Glutamatergic neuron (in vitro differentiated cells): ENCODE results near the gene ARPC5. TPM values are rescaled to one million over a fixed set of nuclear protein-coding genes. Genes with fewer than 3 reads are reported as not detected.
"Not testable (repeated sequence)": the region's sequence is repeated elsewhere in the genome, so short reads cannot be mapped to it uniquely, and the experiment has no call there.

Experiments used
- DNase-seq: peaks from one replicate; pipeline ENCODE4 v3.0.0; 2022
- H3K27ac Mint-ChIP-seq: one replicate; pipeline ENCODE4 v1.8.0; 2020; ENCODE audit warnings: mild to moderate bottlenecking, mixed read lengths, inconsistent platforms; ENCODE audit not compliant: unreplicated experiment
- H3K27me3 Mint-ChIP-seq: one replicate; pipeline ENCODE4 v1.8.0; 2020; ENCODE audit warnings: mild to moderate bottlenecking, moderate library complexity, mixed read lengths, inconsistent platforms; ENCODE audit not compliant: unreplicated experiment
- H3K36me3 Mint-ChIP-seq: one replicate; pipeline ENCODE4 v1.8.0; 2020; ENCODE audit warnings: mild to moderate bottlenecking, mixed read lengths, inconsistent platforms; ENCODE audit not compliant: unreplicated experiment
- H3K4me1 Mint-ChIP-seq: one replicate; pipeline ENCODE4 v1.8.0; 2020; ENCODE audit warnings: mild to moderate bottlenecking, low read depth, mixed read lengths, inconsistent platforms; ENCODE audit not compliant: unreplicated experiment
- H3K4me3 Mint-ChIP-seq: one replicate; pipeline ENCODE4 v1.8.0; 2020; ENCODE audit warnings: mild to moderate bottlenecking, mixed read lengths, inconsistent platforms; ENCODE audit not compliant: unreplicated experiment
- H3K9me3 Mint-ChIP-seq: one replicate; pipeline ENCODE4 v1.8.0; 2020; ENCODE audit warnings: mild to moderate bottlenecking, moderate library complexity, mixed read lengths, inconsistent platforms; ENCODE audit not compliant: unreplicated experiment
- total RNA-seq: library from RNA; stranded (reverse); fragmentation: NEBNext Ultra II Directional; extraction: Animal tissue kit (Norgen Biotek cat#: 25700); gene quantifications from one replicate; pipeline ENCODE4 v1.2.1, GENCODE V29; 2021; ENCODE audit not compliant: unreplicated experiment
- TF ChIP-seq, protein P1 (sequence below): fragments of 200-600 bp; sonication (generic); IDR thresholded peaks from one replicate; pipeline ENCODE4 v1.5.0; 2021; ENCODE audit not compliant: partially characterized antibody, unreplicated experiment

The ARPC5 gene
- total RNA-seq, 1 donor from 2014 or later: 92.0 TPM

DNA sequence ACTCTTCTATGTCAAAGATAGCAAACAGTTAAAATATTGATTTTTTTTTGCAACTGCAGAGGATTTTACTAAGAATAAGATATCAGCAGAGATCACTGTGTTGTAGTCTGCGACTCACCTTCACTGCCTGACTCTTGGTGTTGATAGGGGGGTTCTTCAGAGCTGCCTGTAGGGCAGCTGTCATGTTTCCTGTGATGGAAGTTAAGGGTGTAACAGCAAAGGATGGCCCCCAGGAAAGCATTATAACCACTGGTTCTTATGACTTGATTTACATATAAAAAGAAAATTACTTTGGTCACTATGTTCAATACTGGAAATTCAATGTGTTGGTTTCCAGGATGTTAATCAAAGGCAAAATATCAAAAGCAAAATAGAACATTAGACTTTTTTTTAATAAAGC is 2.6 kb downstream of the ARPC5 start:
- peaks cover 2% of the 10 kb centered on the region for H3K27me3 Mint-ChIP-seq
- TF ChIP-seq, protein P1, sequence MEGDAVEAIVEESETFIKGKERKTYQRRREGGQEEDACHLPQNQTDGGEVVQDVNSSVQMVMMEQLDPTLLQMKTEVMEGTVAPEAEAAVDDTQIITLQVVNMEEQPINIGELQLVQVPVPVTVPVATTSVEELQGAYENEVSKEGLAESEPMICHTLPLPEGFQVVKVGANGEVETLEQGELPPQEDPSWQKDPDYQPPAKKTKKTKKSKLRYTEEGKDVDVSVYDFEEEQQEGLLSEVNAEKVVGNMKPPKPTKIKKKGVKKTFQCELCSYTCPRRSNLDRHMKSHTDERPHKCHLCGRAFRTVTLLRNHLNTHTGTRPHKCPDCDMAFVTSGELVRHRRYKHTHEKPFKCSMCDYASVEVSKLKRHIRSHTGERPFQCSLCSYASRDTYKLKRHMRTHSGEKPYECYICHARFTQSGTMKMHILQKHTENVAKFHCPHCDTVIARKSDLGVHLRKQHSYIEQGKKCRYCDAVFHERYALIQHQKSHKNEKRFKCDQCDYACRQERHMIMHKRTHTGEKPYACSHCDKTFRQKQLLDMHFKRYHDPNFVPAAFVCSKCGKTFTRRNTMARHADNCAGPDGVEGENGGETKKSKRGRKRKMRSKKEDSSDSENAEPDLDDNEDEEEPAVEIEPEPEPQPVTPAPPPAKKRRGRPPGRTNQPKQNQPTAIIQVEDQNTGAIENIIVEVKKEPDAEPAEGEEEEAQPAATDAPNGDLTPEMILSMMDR: no peak
- no peaks in the 10 kb centered on the region for H3K36me3 Mint-ChIP-seq
- peaks cover 25% of the 10 kb centered on the region for H3K4me1 Mint-ChIP-seq
- DNase-seq: no peak
- peak overlapping the region; percentile 98 for H3K4me3 Mint-ChIP-seq
- H3K9me3 Mint-ChIP-seq: peaks cover 6% of the 10 kb centered on the region
- no peak overlapping the region for H3K27ac Mint-ChIP-seq

DNA sequence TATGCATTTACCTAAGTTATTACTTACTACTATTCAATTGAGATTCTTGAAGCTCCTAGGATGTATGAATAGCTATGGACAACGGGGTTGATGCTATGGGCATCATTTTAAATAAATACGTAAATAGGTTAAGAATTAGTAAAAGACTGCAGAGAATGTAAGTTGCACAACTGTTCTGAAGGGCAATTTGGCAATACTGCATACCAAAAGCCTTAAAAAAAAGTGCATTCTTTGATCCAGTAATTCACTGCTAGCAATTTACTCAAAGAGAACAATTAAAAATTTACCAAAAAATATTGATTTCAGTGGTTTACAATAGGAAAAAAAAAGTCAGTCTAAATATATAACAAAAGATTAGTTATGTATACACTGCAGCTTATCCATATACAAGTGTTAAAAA is 3.5 kb downstream of the ARPC5 start:
- Mint-ChIP-seq H3K4me3 (no peak overlapping the region), H3K36me3 (no peaks in the 10 kb centered on the region)
- TF ChIP-seq, protein P1: no peak

DNA sequence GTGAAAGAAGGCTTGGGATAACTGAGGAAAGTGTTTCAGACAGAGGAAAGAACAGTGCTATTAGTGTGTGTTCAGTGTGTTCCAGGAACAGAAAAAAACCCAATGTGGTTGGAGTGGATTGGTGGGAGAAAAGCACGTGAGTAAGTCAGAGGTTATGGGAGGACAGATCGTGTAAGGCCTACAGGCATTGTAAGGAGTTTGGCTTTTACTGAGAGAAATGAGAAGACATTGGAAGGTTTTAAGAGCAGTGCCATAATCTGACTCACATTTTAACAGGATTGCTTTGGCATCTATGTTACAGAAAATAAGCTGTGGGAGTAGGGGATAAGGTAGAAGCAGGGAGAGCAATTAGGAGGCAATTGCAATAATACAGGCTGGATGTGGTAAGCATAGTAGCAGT is 4.8 kb downstream of the ARPC5 start:
- H3K27me3 Mint-ChIP-seq: peaks cover 2% of the 10 kb centered on the region
- TF ChIP-seq, protein P1: no peak
- H3K4me1 Mint-ChIP-seq: peaks cover 18% of the 10 kb centered on the region
- DNase-seq: no peak
- no peak overlapping the region for H3K27ac Mint-ChIP-seq
- no peaks in the 10 kb centered on the region for H3K36me3 Mint-ChIP-seq
- H3K4me3 Mint-ChIP-seq: peak overlapping the region; percentile 0
- H3K9me3 Mint-ChIP-seq: peaks cover 2% of the 10 kb centered on the region

More for the DNA sequence above, 3.5 kb downstream of the ARPC5 start:
- Mint-ChIP-seq H3K27ac (no peak overlapping the region), H3K4me1 (peaks cover 24% of the 10 kb centered on the region), H3K27me3 (peaks cover 2% of the 10 kb centered on the region), H3K9me3 (peaks cover 6% of the 10 kb centered on the region)
- no peak for DNase-seq

DNA sequence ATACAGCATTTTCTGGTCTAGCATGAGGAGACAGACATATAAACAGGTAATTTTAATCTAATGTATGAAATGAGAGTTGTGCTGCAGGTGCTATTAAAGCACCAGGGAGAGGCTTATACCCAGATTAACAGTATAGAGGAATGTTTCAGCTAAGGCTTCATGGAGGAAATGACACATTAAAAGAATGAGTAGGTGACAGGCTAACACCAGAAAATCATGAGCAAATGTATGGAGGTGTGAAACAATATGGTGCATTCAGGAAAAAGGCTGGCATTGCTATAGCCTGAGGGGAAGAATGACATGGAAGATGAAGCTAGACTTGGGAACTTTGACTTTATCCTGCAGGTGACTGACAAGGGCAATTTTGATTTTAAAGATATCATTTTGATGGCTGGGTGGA is 7.0 kb downstream of the ARPC5 start:
- peaks cover 14% of the 10 kb centered on the region for H3K4me1 Mint-ChIP-seq
- no peaks in the 10 kb centered on the region for H3K27me3 Mint-ChIP-seq
- TF ChIP-seq, protein P1: no peak
- H3K36me3 Mint-ChIP-seq: no peaks in the 10 kb centered on the region
- H3K4me3 Mint-ChIP-seq: no peak overlapping the region
- no peak for DNase-seq
- H3K27ac Mint-ChIP-seq: no peak overlapping the region
- H3K9me3 Mint-ChIP-seq: no peaks in the 10 kb centered on the region

DNA sequence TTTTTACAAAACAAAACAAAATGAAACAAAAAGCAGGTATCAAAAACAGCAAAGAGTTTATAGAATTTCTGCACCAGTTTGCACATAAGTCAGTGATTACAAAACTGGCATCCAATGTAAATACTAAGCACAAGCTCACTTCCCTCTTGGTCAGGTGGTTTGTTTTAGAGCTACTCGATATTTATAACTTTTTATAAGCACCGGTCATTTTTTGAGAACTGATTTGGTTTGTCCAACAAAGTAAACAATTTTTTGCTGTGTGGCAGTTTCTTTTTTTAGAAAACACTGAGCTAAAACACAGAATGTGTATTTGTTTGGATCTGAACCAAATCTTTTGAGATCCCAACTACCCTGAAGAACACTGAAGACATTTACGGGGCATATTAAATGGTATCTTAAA is 9.3 kb downstream of the ARPC5 start:
- not testable (repeated sequence) for DNase-seq, H3K9me3 Mint-ChIP-seq, H3K27ac Mint-ChIP-seq, H3K36me3 Mint-ChIP-seq, H3K27me3 Mint-ChIP-seq, H3K4me3 Mint-ChIP-seq, H3K4me1 Mint-ChIP-seq
